HepG2 (cell line): Measurements from ENCODE around the gene TBX10. TPM values are rescaled to one million over a fixed set of nuclear protein-coding genes. Genes with fewer than 3 reads are reported as not detected.
A peak's percentile ranks its signal among the peaks of the same experiment; 100 is the strongest.

Experiments used
- CEBPG ChIP-seq: IDR thresholded peaks from 2 replicates; pipeline ENCODE4 v1.6.1; 2016
- HNRNPL ChIP-seq: fragments of 200-400 bp; formaldehyde crosslinking; IDR thresholded peaks from 2 replicates; pipeline ENCODE4 v1.6.1; 2017; ENCODE audit warnings: mild to moderate bottlenecking, low read depth, low read length
- HOXA5 ChIP-seq: sonication (generic); formaldehyde crosslinking; IDR thresholded peaks from 2 replicates; pipeline ENCODE4 v1.4.0; 2020; ENCODE audit warnings: missing genetic modification reagents
- KDM5A ChIP-seq: fragments of 200-600 bp; sonication (generic); IDR thresholded peaks from 2 replicates; pipeline ENCODE4 v1.7.0; 2018; ENCODE audit warnings: antibody characterized with exemption, mild to moderate bottlenecking, low read length, borderline replicate concordance
- NAIF1 ChIP-seq: sonication (generic); formaldehyde crosslinking; IDR thresholded peaks from 2 replicates; pipeline ENCODE4 v1.5.0; 2020; ENCODE audit warnings: mild to moderate bottlenecking, missing genetic modification reagents, borderline replicate concordance
- PLRG1 ChIP-seq: fragments of 450-650 bp; conservative IDR thresholded peaks from 2 replicates; pipeline ENCODE4 v1.6.1; 2016
- SAFB2 ChIP-seq: sonication (generic); formaldehyde crosslinking; IDR thresholded peaks from 2 replicates; pipeline ENCODE4 v1.5.1; 2020; ENCODE audit warnings: missing genetic modification reagents, low read depth, mild to moderate bottlenecking, borderline replicate concordance
- SCMH1 ChIP-seq: sonication (generic); formaldehyde crosslinking; IDR thresholded peaks from 2 replicates; pipeline ENCODE4 v1.9.0; 2021; ENCODE audit warnings: missing genetic modification reagents, mild to moderate bottlenecking, borderline replicate concordance
- SETDB1 ChIP-seq: sonication (generic); formaldehyde crosslinking; IDR thresholded peaks from 2 replicates; pipeline ENCODE4 v1.5.1; 2020; ENCODE audit warnings: missing genetic modification reagents, mild to moderate bottlenecking, borderline replicate concordance
- TCF7L2 ChIP-seq: IDR thresholded peaks from 2 replicates; pipeline ENCODE4 v1.6.1; 2011; ENCODE audit warnings: mild to moderate bottlenecking, low read depth, low read length, moderate library complexity
- TFDP1 ChIP-seq: IDR thresholded peaks from 2 replicates; pipeline ENCODE4 v1.6.1; 2016; ENCODE audit warnings: missing compliant biosample characterization, missing genetic modification reagents, borderline replicate concordance
- ZNF530 ChIP-seq: sonication (generic); formaldehyde crosslinking; IDR thresholded peaks from 2 replicates; pipeline ENCODE4 v1.5.0; 2020; ENCODE audit warnings: low read depth, mild to moderate bottlenecking, missing genetic modification reagents
- ZNF589 ChIP-seq: sonication (generic); formaldehyde crosslinking; conservative IDR thresholded peaks from 2 replicates; pipeline ENCODE4 v1.8.0; 2022; ENCODE audit warnings: mild to moderate bottlenecking, moderate library complexity, missing genetic modification reagents
- ZNF615 ChIP-seq: sonication (generic); formaldehyde crosslinking; IDR thresholded peaks from 2 replicates; pipeline ENCODE4 v1.5.0; 2020; ENCODE audit warnings: mild to moderate bottlenecking, missing genetic modification reagents, borderline replicate concordance
- ZNF770 ChIP-seq: sonication (generic); formaldehyde crosslinking; IDR thresholded peaks from 2 replicates; pipeline ENCODE4 v1.5.0; 2020; ENCODE audit warnings: mild to moderate bottlenecking, missing genetic modification reagents
- ZNF790 ChIP-seq: sonication (generic); formaldehyde crosslinking; IDR thresholded peaks from 2 replicates; pipeline ENCODE4 v1.8.0; 2022; ENCODE audit warnings: missing genetic modification reagents, mild to moderate bottlenecking, borderline replicate concordance
- ZUFSP ChIP-seq: sonication (generic); formaldehyde crosslinking; IDR thresholded peaks from 2 replicates; pipeline ENCODE4 v1.9.0; 2021; ENCODE audit warnings: missing genetic modification reagents, mild to moderate bottlenecking, borderline replicate concordance
- polyA plus RNA-seq, 8 experiments: library from polyadenylated mRNA; depleted of rRNA in 3 of 8; stranded (reverse) in 7 of 8; unstranded in 1 of 8; fragments of >200 nt; fragmentation: Illumina TruSeq in 4 of 8; extraction: Trizol in 4 of 8; gene quantifications; 2 replicates each; pipeline versions ENCODE4 v1.2.1 to v1.2.3, GENCODE V29; 2011 to 2016; ENCODE audit warnings: low read depth in 4 of 8, missing spikeins in 1 of 8, mixed read lengths in 1 of 8; ENCODE audit not compliant: insufficient read depth in 1 of 8
- total RNA-seq, 5 experiments: library from RNA; depleted of rRNA; stranded (reverse); fragments of >200 nt; fragmentation: Illumina TruSeq; extraction: Trizol; gene quantifications; 2 replicates each; pipeline ENCODE4 v1.2.3, GENCODE V29; 2016; ENCODE audit warnings: low read depth in 1 of 5
- TF ChIP-seq, protein P1 (sequence below): sonication (generic); formaldehyde crosslinking; IDR thresholded peaks from 2 replicates; pipeline ENCODE4 v1.5.0; 2020; ENCODE audit warnings: mild to moderate bottlenecking, low read depth, missing genetic modification reagents, borderline replicate concordance
- TF ChIP-seq, protein P2 (sequence below): IDR thresholded peaks from 2 replicates; pipeline ENCODE4 v1.6.1; 2016
- TF ChIP-seq, protein P3 (sequence below): sonication (generic); formaldehyde crosslinking; IDR thresholded peaks from 2 replicates; pipeline ENCODE4 v1.5.1; 2020; ENCODE audit warnings: missing genetic modification reagents, mild to moderate bottlenecking, borderline replicate concordance

TBX10 gene
- total and polyA plus RNA-seq, 2 of the 13 experiments (the other 11 are each of a cell fraction or from before 2014, with no cell fraction given): 0.27 to 1.7 TPM

GRCh38 chr11:67606492-67607295 lies 32.9 kb downstream of the TBX10 start, which contains the start of gene NDUFV1 (continued):
- TF ChIP-seq ZNF770 (CRISPR knock-in tag): 0 out of 2 replicates have a peak, but pooled peaks have one; percentile 6
- TF ChIP-seq ZUFSP (CRISPR knock-in tag): no peak
- TF ChIP-seq, protein P1, sequence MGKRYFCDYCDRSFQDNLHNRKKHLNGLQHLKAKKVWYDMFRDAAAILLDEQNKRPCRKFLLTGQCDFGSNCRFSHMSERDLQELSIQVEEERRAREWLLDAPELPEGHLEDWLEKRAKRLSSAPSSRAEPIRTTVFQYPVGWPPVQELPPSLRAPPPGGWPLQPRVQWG: no peak
- TF ChIP-seq TFDP1 (CRISPR knock-in tag): peak; percentile 74; the same call in 1 of the 2 replicates
- TF ChIP-seq KDM5A: peak; percentile 67
- no peak; the same call in 1 of the 2 replicates for TF ChIP-seq HOXA5 (CRISPR knock-in tag)
- no peak for TF ChIP-seq PLRG1
- peak; percentile 29; the same call in 1 of the 2 replicates for TF ChIP-seq CEBPG (CRISPR knock-in tag)
- TF ChIP-seq, protein P2, sequence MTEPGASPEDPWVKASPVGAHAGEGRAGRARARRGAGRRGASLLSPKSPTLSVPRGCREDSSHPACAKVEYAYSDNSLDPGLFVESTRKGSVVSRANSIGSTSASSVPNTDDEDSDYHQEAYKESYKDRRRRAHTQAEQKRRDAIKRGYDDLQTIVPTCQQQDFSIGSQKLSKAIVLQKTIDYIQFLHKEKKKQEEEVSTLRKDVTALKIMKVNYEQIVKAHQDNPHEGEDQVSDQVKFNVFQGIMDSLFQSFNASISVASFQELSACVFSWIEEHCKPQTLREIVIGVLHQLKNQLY (CRISPR knock-in tag): no peak
- no peak for TF ChIP-seq ZNF615 (CRISPR knock-in tag)
- TF ChIP-seq, protein P3, sequence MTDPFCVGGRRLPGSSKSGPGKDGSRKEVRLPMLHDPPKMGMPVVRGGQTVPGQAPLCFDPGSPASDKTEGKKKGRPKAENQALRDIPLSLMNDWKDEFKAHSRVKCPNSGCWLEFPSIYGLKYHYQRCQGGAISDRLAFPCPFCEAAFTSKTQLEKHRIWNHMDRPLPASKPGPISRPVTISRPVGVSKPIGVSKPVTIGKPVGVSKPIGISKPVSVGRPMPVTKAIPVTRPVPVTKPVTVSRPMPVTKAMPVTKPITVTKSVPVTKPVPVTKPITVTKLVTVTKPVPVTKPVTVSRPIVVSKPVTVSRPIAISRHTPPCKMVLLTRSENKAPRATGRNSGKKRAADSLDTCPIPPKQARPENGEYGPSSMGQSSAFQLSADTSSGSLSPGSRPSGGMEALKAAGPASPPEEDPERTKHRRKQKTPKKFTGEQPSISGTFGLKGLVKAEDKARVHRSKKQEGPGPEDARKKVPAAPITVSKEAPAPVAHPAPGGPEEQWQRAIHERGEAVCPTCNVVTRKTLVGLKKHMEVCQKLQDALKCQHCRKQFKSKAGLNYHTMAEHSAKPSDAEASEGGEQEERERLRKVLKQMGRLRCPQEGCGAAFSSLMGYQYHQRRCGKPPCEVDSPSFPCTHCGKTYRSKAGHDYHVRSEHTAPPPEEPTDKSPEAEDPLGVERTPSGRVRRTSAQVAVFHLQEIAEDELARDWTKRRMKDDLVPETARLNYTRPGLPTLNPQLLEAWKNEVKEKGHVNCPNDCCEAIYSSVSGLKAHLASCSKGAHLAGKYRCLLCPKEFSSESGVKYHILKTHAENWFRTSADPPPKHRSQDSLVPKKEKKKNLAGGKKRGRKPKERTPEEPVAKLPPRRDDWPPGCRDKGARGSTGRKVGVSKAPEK (CRISPR knock-in tag): no peak
- TF ChIP-seq SAFB2 (CRISPR knock-in tag): no peak; the same call in 1 of the 2 replicates
- no peak for TF ChIP-seq TCF7L2
- no peak for TF ChIP-seq ZNF589
- no peak for TF ChIP-seq NAIF1 (CRISPR knock-in tag)
- no peak for TF ChIP-seq HNRNPL
- TF ChIP-seq ZNF530: no peak
- TF ChIP-seq SETDB1 (CRISPR knock-in tag): no peak
- TF ChIP-seq ZNF790: no peak
- no peak for TF ChIP-seq SCMH1 (CRISPR knock-in tag)
